GM12878 (cell line): ENCODE data around the gene KIF11. TPM values are rescaled to one million over a fixed set of nuclear protein-coding genes. Genes with fewer than 3 reads are reported as not detected.
A peak's percentile ranks its signal among the peaks of the same experiment; 100 is the strongest.
"Not testable (repeated sequence)": the region's sequence is repeated elsewhere in the genome, so short reads cannot be mapped to it uniquely, and the experiment has no call there.

ENCODE experiments used
- ATAC-seq: fragments of 200-7000 bp; cut with Tn5 transposase; 3 replicates; pipeline ENCODE4 v1.9.1; 2020; ENCODE audit warnings: mild to moderate bottlenecking, moderate library complexity
- BruUV-seq: library from RNA; stranded (reverse); fragments of 400-500 nt; replicated peaks from 2 replicates; lab custom pipeline; 2021; lab: Mats Ljungman, UMichigan
- CTCF ChIA-PET: fragments of 300-600 bp; sonication (Branson Sonifier 250); formaldehyde crosslinking; extraction: SDS; loops from one replicate; lab custom pipeline; 2021; ENCODE audit warnings: inconsistent platforms; lab: Yijun Ruan, JAX
- POLR2A ChIA-PET: fragments of 350-600 bp; formaldehyde crosslinking; extraction: SDS; loops from one replicate; lab custom pipeline; 2021; ENCODE audit warnings: inconsistent platforms; lab: Charles Lee
- RAD21 ChIA-PET: fragments of 300-600 bp; sonication (Branson Sonifier 250); formaldehyde crosslinking; loops from one replicate; lab custom pipeline; 2023; ENCODE audit warnings: antibody characterized with exemption; ENCODE audit not compliant: unreplicated experiment; lab: Charles Lee
- SMC1A ChIA-PET: fragments of 300-600 bp; sonication (Branson Sonifier 250); formaldehyde crosslinking; loops from one replicate; lab custom pipeline; 2023; ENCODE audit not compliant: unreplicated experiment, uncharacterized antibody; lab: Charles Lee
- DNase-seq: peaks from one replicate; pipeline ENCODE4 v3.0.0-alpha.2; 2011; ENCODE audit warnings: low read depth, low spot score
- FAIRE-seq: peaks from 3 replicates; lab custom pipeline; 2011; peaks lifted over from hg19 to GRCh38; lab: Jason Lieb, UNC
- H2AFZ ChIP-seq: 2 replicates; pipeline ENCODE4 v1.6.0; 2011; ENCODE audit warnings: low read depth, low read length, control low read depth; ENCODE audit not compliant: control insufficient read depth
- H3K27ac ChIP-seq: 2 replicates; pipeline ENCODE4 v1.5.1; 2011; ENCODE audit warnings: control low read depth; ENCODE audit not compliant: control insufficient read depth, insufficient read depth
- H3K27me3 ChIP-seq, 2 experiments: replicated peaks in 1 of 2; 2 replicates each; pipeline versions ENCODE4 v1.6.0 to v1.6.1; 2011; ENCODE audit warnings: low read length in 1 of 2; ENCODE audit not compliant: control insufficient read depth in 2 of 2, insufficient read depth in 2 of 2
- H3K36me3 ChIP-seq, 2 experiments: 2 replicates each; pipeline ENCODE4 v1.5.1; 2011; ENCODE audit warnings: low read length in 1 of 2; ENCODE audit not compliant: control insufficient read depth in 2 of 2, insufficient read depth in 2 of 2
- H3K4me1 ChIP-seq: 2 replicates; pipeline ENCODE4 v1.6.1; 2011; ENCODE audit warnings: mild to moderate bottlenecking, low read length, moderate library complexity, mixed read lengths; ENCODE audit not compliant: control insufficient read depth, insufficient read depth
- H3K4me2 ChIP-seq: 2 replicates; pipeline ENCODE4 v1.6.0; 2011; ENCODE audit warnings: control low read depth; ENCODE audit not compliant: control insufficient read depth, insufficient read depth
- H3K4me3 ChIP-seq: fragments of 200-600 bp; sonication (generic); 2 replicates; pipeline ENCODE4 v1.5.1; 2016
- H3K79me2 ChIP-seq: 2 replicates; pipeline ENCODE4 v1.6.0; 2011; ENCODE audit warnings: low read length; ENCODE audit not compliant: control insufficient read depth, insufficient read depth
- H3K9ac ChIP-seq: 2 replicates; pipeline ENCODE4 v1.8.0; 2011; ENCODE audit warnings: low read length, control low read depth, mixed read lengths; ENCODE audit not compliant: control insufficient read depth, insufficient read depth
- H3K9me3 ChIP-seq: replicated peaks from 3 replicates; pipeline ENCODE4 v1.5.1; 2011; ENCODE audit warnings: mild to moderate bottlenecking, low read length; ENCODE audit not compliant: control insufficient read depth, insufficient read depth
- H4K20me1 ChIP-seq: 2 replicates; pipeline ENCODE4 v1.6.0; 2011; ENCODE audit not compliant: control insufficient read depth, insufficient read depth
- ATF2 ChIP-seq: IDR thresholded peaks from 2 replicates; pipeline ENCODE4 v1.6.1; 2012; ENCODE audit warnings: low read length, inconsistent platforms
- ATF7 ChIP-seq: fragments of 450-650 bp; IDR thresholded peaks from 2 replicates; pipeline ENCODE4 v1.6.1; 2016; ENCODE audit warnings: low read depth, mild to moderate bottlenecking
- BACH1 ChIP-seq: fragments of 450-650 bp; IDR thresholded peaks from 2 replicates; pipeline ENCODE4 v1.6.1; 2017; ENCODE audit warnings: mild to moderate bottlenecking, borderline replicate concordance
- BCL3 ChIP-seq: IDR thresholded peaks from 2 replicates; pipeline ENCODE4 v1.6.1; 2011; ENCODE audit warnings: borderline replicate concordance, low read depth, mild to moderate bottlenecking, moderate library complexity, low read length; ENCODE audit not compliant: insufficient read depth, poor library complexity, severe bottlenecking
- BRCA1 ChIP-seq: IDR thresholded peaks from 2 replicates; pipeline ENCODE4 v1.6.1; 2011; ENCODE audit warnings: low read depth, low read length, improper control_type of control experiment
- GABPA ChIP-seq: IDR thresholded peaks from 2 replicates; pipeline ENCODE4 v1.6.1; 2014; ENCODE audit warnings: antibody characterized with exemption, low read depth, mild to moderate bottlenecking, inconsistent platforms
- MAX ChIP-seq: IDR thresholded peaks from 2 replicates; pipeline ENCODE4 v1.6.1; 2012; ENCODE audit warnings: low read depth, low read length, improper control_type of control experiment
- MTA3 ChIP-seq: IDR thresholded peaks from 2 replicates; pipeline ENCODE4 v1.6.1; 2012; ENCODE audit warnings: low read length, inconsistent platforms, borderline replicate concordance
- MYB ChIP-seq: fragments of 150-350 bp; IDR thresholded peaks from 2 replicates; pipeline ENCODE4 v1.6.1; 2014; ENCODE audit warnings: mild to moderate bottlenecking, low read depth, low read length, borderline replicate concordance
- NBN ChIP-seq: fragments of 450-650 bp; IDR thresholded peaks from 2 replicates; pipeline ENCODE4 v1.6.1; 2016
- NR2F1 ChIP-seq: fragments of 450-650 bp; conservative IDR thresholded peaks from 2 replicates; pipeline ENCODE4 v1.6.1; 2017; ENCODE audit warnings: mild to moderate bottlenecking
- PAX8 ChIP-seq: fragments of 450-650 bp; IDR thresholded peaks from 2 replicates; pipeline ENCODE4 v1.6.1; 2017; ENCODE audit warnings: mild to moderate bottlenecking, moderate library complexity
- SIN3A ChIP-seq: IDR thresholded peaks from 2 replicates; pipeline ENCODE4 v1.6.1; 2012; ENCODE audit warnings: low read depth, low read length, improper control_type of control experiment
- WRNIP1 ChIP-seq: IDR thresholded peaks from 2 replicates; pipeline ENCODE4 v1.6.1; 2011; ENCODE audit warnings: low read depth, low read length, improper control_type of control experiment, borderline replicate concordance
- YBX1 ChIP-seq: fragments of 450-650 bp; IDR thresholded peaks from 2 replicates; pipeline ENCODE4 v1.6.1; 2016; ENCODE audit warnings: antibody characterized with exemption
- WGBS: methylation state at CpG from one replicate; pipeline ENCODE4 v1.1.6; 2016; ENCODE audit warnings: low lambda C conversion rate; ENCODE audit not compliant: insufficient replicate concordance, insufficient coverage; ENCODE audit errors: missing lambda C conversion rate; 5-methylcytosine and 5-hydroxymethylcytosine counted together
- in situ Hi-C: fragments of 300-500 bp; cut with MboI; formaldehyde crosslinking; loops from 9 replicates; pipeline ENCODE4 v1.14.3; 2018; ENCODE audit warnings: mixed read lengths
- intact Hi-C: fragments of 100-400 bp; cut with micrococcal nuclease; formaldehyde crosslinking; loops from one replicate; pipeline ENCODE4 v1.14.2; 2022; ENCODE audit not compliant: unreplicated experiment
- polyA plus RNA-seq, 11 experiments: library from polyadenylated mRNA; depleted of rRNA in 4 of 11; unstranded in 6 of 11; stranded (reverse) in 5 of 11; fragments of >200 nt; fragmentation: Nextera tagmentation in 4 of 11; fragmentation: Illumina TruSeq in 1 of 11; extraction: Ambion mirVana in 4 of 11; extraction: Trizol in 1 of 11; gene quantifications; 1 replicate in 1 of 11; 2 replicates in 10 of 11; pipeline versions ENCODE4 v1.2.1 to v1.2.3, GENCODE V29; 2011 to 2016; ENCODE audit warnings: inconsistent platforms in 2 of 11, missing spikeins in 2 of 11, low read depth in 1 of 11
- total RNA-seq, 4 experiments: library from RNA; depleted of rRNA in 3 of 4; stranded (reverse); fragments of >200 nt in 3 of 4; fragmentation: Illumina TruSeq in 1 of 4; extraction: Trizol in 1 of 4; gene quantifications; 2 replicates each; pipeline versions ENCODE4 v1.2.1 to v1.2.3, GENCODE V29; 2013 to 2021

KIF11 gene
- total and polyA plus RNA-seq, 10 of the 15 experiments (the other 5 are each of a cell fraction or from before 2014, with no cell fraction given), result 14.1 to 79.8 (median 41.9) TPM

GRCh38 chr10:92569663-92570062 lies 23.3 kb upstream of the KIF11 start:
- H3K36me3 ChIP-seq, H3K27me3 ChIP-seq, FAIRE-seq, H4K20me1 ChIP-seq, DNase-seq, H2AFZ ChIP-seq, H3K4me2 ChIP-seq, ATAC-seq, H3K9ac ChIP-seq, H3K27ac ChIP-seq, RAD21 ChIA-PET, H3K4me3 ChIP-seq, BruUV-seq, H3K9me3 ChIP-seq: not testable (repeated sequence)
- POLR2A ChIA-PET, result interaction anchor here (0.7 kb wide), 1 partner anchor 411 kb away, joined by 3 read pairs; no protein-coding TSS in a partner anchor
- WGBS, result 96% methylated on average over 5 of the region's 5 CpGs
- peaks cover 50% of the 10 kb centered on the region for H3K79me2 ChIP-seq
- SMC1A ChIA-PET, result interaction anchor here (10.3 kb wide), 1 partner anchor 52 kb away, joined by 106 read pairs; no protein-coding TSS in a partner anchor
- H3K4me1 ChIP-seq, result peaks cover 10% of the 10 kb centered on the region
- in situ Hi-C loops, result loop anchor here (5.0 kb wide), 1 partner anchor 52 kb away; no protein-coding TSS in a partner anchor
- intact Hi-C loops, result loop anchor here (10.0 kb wide), 1 partner anchor 485 kb away; no protein-coding TSS in a partner anchor
- CTCF ChIA-PET, result interaction anchor here (0.6 to 0.9 kb wide), 2 partner anchors 18 to 1126 kb away, joined by 3 read pairs; no protein-coding TSS in a partner anchor

GRCh38 chr10:92571649-92572048 lies 21.3 kb upstream of the KIF11 start:
- no TSS peak for BruUV-seq
- no peak overlapping the region; the same call in 1 of the 2 replicates for H3K27ac ChIP-seq

More at GRCh38 chr10:92571649-92572048, 21.3 kb upstream of the KIF11 start:
- 91% methylated on average over 2 of the region's 2 CpGs for WGBS
- no peaks in the 10 kb centered on the region for H3K27me3 ChIP-seq
- H2AFZ ChIP-seq, result no peak overlapping the region
- peaks cover 13% of the 10 kb centered on the region for H3K4me1 ChIP-seq
- no peaks in the 10 kb centered on the region; a peak in 1 of 4 replicates for H3K36me3 ChIP-seq
- in situ Hi-C loops, result loop anchor here (5.0 kb wide), 1 partner anchor 54 kb away; no protein-coding TSS in a partner anchor
- intact Hi-C loops, result loop anchor here (10.0 kb wide), 1 partner anchor 487 kb away; no protein-coding TSS in a partner anchor
- no peak for TF ChIP-seq NR2F1
- no peak for TF ChIP-seq BACH1
- TF ChIP-seq BRCA1, result no peak
- TF ChIP-seq PAX8, result no peak
- TF ChIP-seq ATF7, result no peak
- TF ChIP-seq WRNIP1, result no peak
- no peak for TF ChIP-seq SIN3A
- TF ChIP-seq MAX, result no peak
- TF ChIP-seq MYB, result no peak
- no peak for TF ChIP-seq NBN
- TF ChIP-seq ATF2, result no peak
- TF ChIP-seq BCL3, result no peak
- TF ChIP-seq YBX1, result no peak
- no peak for TF ChIP-seq MTA3
- TF ChIP-seq GABPA, result no peak
- CTCF ChIA-PET, result interaction anchor here (0.8 to 9.2 kb wide), 9 partner anchors 19 to 484 kb away, joined by 3 to 179 read pairs (median 5); no protein-coding TSS in a partner anchor
- no peak overlapping the region for H3K9ac ChIP-seq
- H3K4me3 ChIP-seq, result peak overlapping the region; percentile 82
- ATAC-seq, result no peak
- peak overlapping the region; percentile 85 for H3K4me2 ChIP-seq
- no peak for FAIRE-seq
- POLR2A ChIA-PET, result interaction anchor here (1.2 to 2.5 kb wide), 2 partner anchors 19 to 55 kb away, joined by 3 to 8 read pairs; no protein-coding TSS in a partner anchor
- no peaks in the 10 kb centered on the region for H4K20me1 ChIP-seq
- H3K9me3 ChIP-seq, result no peaks in the 10 kb centered on the region
- H3K79me2 ChIP-seq, result peaks cover 50% of the 10 kb centered on the region
- no peak for DNase-seq
- RAD21 ChIA-PET, result interaction anchor here (0.8 to 5.9 kb wide), 7 partner anchors 9 to 484 kb away, joined by 3 to 69 read pairs (median 3); no protein-coding TSS in a partner anchor
- SMC1A ChIA-PET, result interaction anchor here (0.9 to 10.3 kb wide), 13 partner anchors 8 to 484 kb away, joined by 3 to 106 read pairs (median 4); partner anchors contain the start of genes EXOC6 and KIF11
